AG04450 (cell line): Measurements from ENCODE around the gene HOXB6. TPM values are rescaled to one million over a fixed set of nuclear protein-coding genes. Genes with fewer than 3 reads are reported as not detected.
A peak's percentile ranks its signal among the peaks of the same experiment; 100 is the strongest.

Experiments
- CTCF ChIA-PET: fragments of 300-600, 350-600 bp; formaldehyde crosslinking; extraction: SDS; loops from one replicate; lab custom pipeline; 2022; ENCODE audit warnings: antibody characterized with exemption, inconsistent platforms; lab: Charles Lee
- POLR2A ChIA-PET: fragments of 350-600 bp; formaldehyde crosslinking; extraction: SDS; loops from one replicate; lab custom pipeline; 2021; ENCODE audit warnings: antibody characterized with exemption, inconsistent platforms; lab: Yijun Ruan, JAX
- DNase-seq: peaks from one replicate; pipeline ENCODE4 v3.0.0-alpha.2; 2011; ENCODE audit warnings: low read depth, low spot score
- H3K27ac ChIP-seq: one replicate; pipeline ENCODE4 v1.5.1; 2012; ENCODE audit warnings: low read depth, low read length, control low read depth
- H3K27me3 ChIP-seq: one replicate; pipeline ENCODE4 v1.6.0; 2012; ENCODE audit warnings: low read length; ENCODE audit not compliant: control insufficient read depth, insufficient read depth
- H3K4me3 ChIP-seq: 2 replicates; pipeline ENCODE4 v1.5.1; 2011; ENCODE audit warnings: mild to moderate bottlenecking, low read depth, low read length, control low read depth
- H3K9me3 ChIP-seq: 2 replicates; pipeline ENCODE4 v1.5.1; 2012; ENCODE audit warnings: low read length; ENCODE audit not compliant: control insufficient read depth, insufficient read depth
- CTCF ChIP-seq: IDR thresholded peaks from 2 replicates; pipeline ENCODE4 v1.5.1; 2011; ENCODE audit warnings: low read depth, low read length, control low read depth, inconsistent platforms
- polyA plus RNA-seq: library from polyadenylated mRNA; depleted of rRNA; stranded (reverse); fragments of >200 nt; gene quantifications from 2 replicates; pipeline ENCODE4 v1.2.3, GENCODE V29; 2011

HOXB6 gene
- polyA plus RNA-seq, 1 experiment = 15.4 TPM

GRCh38 chr17:48579760-48580554 lies 24.8 kb downstream of the HOXB6 start:
- CTCF ChIA-PET = interaction anchor here (0.7 kb wide), 1 partner anchor 239 kb away, joined by 7 read pairs; no protein-coding TSS in a partner anchor
- H3K27me3 ChIP-seq = no peaks in the 10 kb centered on the region
- peak overlapping the region; percentile 90 for H3K4me3 ChIP-seq
- POLR2A ChIA-PET = interaction anchor here (0.5 to 1.0 kb wide), 5 partner anchors 12 to 38 kb away, joined by 3 to 10 read pairs (median 8); no protein-coding TSS in a partner anchor
- H3K27ac ChIP-seq = peak overlapping the region; percentile 98
- DNase-seq = no peak
- no peaks in the 10 kb centered on the region; the same call in 1 of the 2 replicates for H3K9me3 ChIP-seq
- no peak for TF ChIP-seq CTCF

GRCh38 chr17:48579471-48579759 lies 25.4 kb downstream of the HOXB6 start:
- Histone ChIP-seq H3K27me3 (no peaks in the 10 kb centered on the region), H3K4me3 (peak overlapping the region; percentile 90), H3K27ac (peak overlapping the region; percentile 98), H3K9me3 (no peaks in the 10 kb centered on the region; the same call in 1 of the 2 replicates)
- ChIA-PET POLR2A (interaction anchor here (0.7 to 2.2 kb wide), 6 partner anchors 10 to 38 kb away, joined by 3 to 10 read pairs (median 8); no protein-coding TSS in a partner anchor), CTCF (interaction anchor here (1.0 to 1.1 kb wide), 2 partner anchors 8 to 13 kb away, joined by 3 to 4 read pairs; partner anchors contain the start of gene HOXB5)
- DNase-seq = no peak
- TF ChIP-seq CTCF = no peak

DNA sequence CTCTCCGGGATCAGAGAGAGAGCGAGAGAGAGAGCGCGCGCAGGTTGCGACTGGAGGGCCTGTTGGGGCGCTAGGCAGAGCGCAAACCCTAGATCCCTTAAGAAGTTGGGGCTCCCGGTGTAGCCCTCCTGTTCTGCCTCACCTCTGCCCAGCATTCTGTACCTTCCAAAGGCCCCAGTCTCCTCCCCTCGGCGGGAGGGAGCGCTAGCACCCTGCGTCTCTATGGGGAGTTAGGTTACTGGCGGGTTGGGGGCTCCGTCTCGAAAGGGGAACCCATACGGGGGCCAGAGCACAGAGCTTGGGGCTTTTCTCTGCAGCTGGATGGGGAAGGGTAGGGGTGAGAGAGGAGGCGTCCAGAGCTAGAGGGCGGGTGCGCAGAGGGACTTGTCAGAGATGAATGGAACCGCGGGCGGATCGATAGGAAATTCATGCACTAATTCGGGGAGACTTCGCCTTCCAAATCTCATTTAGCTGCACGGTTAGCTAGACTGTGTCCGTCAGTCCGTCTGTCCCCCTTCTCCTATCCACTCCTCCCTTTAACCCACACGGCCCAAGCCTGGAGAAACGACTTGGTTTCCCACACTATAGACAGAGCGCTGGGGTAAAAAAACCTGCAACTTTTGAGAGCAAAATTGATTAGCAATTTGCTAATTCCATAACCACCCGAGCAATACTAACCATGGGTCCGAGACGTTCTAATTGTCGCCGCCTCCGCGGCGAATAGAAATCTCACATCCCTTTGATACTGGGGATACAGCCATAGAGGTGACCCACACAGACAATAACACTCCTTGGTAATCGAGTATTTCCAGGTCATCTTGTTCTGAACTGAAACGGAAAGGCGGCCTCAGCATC lies 25.9 kb downstream of the HOXB6 start:
- CTCF ChIA-PET = interaction anchor here (1.0 to 1.1 kb wide), 2 partner anchors 9 to 14 kb away, joined by 3 to 4 read pairs; partner anchors contain the start of gene HOXB5

DNA sequence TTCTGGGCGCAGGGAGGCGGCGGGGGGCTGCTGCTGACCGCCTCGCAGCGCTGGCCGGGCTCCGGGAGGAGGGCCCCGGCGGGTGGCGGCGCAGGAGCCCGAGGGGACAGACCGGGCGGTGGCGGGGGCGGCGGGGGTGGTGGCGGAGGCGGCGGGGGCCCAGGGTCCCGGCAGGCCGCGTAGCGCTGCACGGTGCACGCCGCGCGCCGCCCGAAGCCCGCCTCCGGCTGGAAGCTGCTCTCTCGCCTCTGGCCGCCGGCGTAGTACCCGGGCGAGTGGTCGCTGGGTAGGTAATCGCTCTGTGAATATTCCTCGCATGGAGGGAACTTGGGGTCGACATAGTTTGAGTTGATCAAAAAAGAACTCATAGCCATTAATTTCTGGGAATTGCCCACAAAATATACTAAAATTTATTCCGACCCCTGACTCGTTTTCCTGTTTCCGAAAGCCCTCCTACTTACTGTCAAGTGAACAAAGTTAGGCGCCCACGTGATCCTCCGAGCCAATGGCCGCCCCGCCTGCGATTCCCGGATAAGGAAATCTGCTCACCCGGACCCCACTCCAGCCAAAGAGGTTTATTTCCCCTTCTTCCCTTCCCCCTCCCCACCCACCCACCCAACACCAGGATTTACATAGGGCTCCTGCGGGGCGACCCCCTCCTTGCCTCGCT lies 26.7 kb downstream of the HOXB6 start, which contains the start of gene HOXB4:
Gene HOXB4, minus strand, starts transcription at position 405 of the 670 bp plus-strand sequence. Its CDS starts 31 bp downstream, at position 374.
- Histone ChIP-seq H3K9me3 (no peaks in the 10 kb centered on the region; the same call in 1 of the 2 replicates), H3K27me3 (no peaks in the 10 kb centered on the region), H3K4me3 (peak within 1 kb of the TSS; percentile 90), H3K27ac (peak within 1 kb of the TSS; percentile 98)
- POLR2A ChIA-PET = interaction anchor here (0.9 to 2.2 kb wide), 5 partner anchors 9 to 37 kb away, joined by 3 to 10 read pairs (median 5); no protein-coding TSS in a partner anchor
- DNase-seq = no peak
- TF ChIP-seq CTCF = no peak
- CTCF ChIA-PET = interaction anchor here (1.0 to 1.1 kb wide), 2 partner anchors 10 to 15 kb away, joined by 3 to 4 read pairs; partner anchors contain the start of gene HOXB5

More for the DNA sequence above, 25.9 kb downstream of the HOXB6 start:
- H3K9me3 ChIP-seq = no peaks in the 10 kb centered on the region; the same call in 1 of the 2 replicates
- no peak for TF ChIP-seq CTCF
- peak overlapping the region; percentile 98 for H3K27ac ChIP-seq
- H3K27me3 ChIP-seq = no peaks in the 10 kb centered on the region
- POLR2A ChIA-PET = interaction anchor here (1.0 to 2.2 kb wide), 3 partner anchors 10 to 37 kb away, joined by 3 to 10 read pairs (median 5); no protein-coding TSS in a partner anchor
- peak overlapping the region; percentile 90 for H3K4me3 ChIP-seq
- DNase-seq = no peak
